GM12891 (cell line): ENCODE results near the gene EYA4.

ENCODE experiments used
- POLR2A ChIP-seq: IDR thresholded peaks from 2 replicates; pipeline ENCODE4 v1.6.1; 2011; ENCODE audit warnings: low read depth, low read length, control low read depth
- POLR2AphosphoS5 ChIP-seq: IDR thresholded peaks from 2 replicates; pipeline ENCODE4 v1.6.1; 2011; ENCODE audit warnings: low read depth, low read length, control low read depth
- SPI1 ChIP-seq: IDR thresholded peaks from 2 replicates; pipeline ENCODE4 v1.6.1; 2011; ENCODE audit warnings: low read depth, low read length, control low read depth
- TAF1 ChIP-seq: IDR thresholded peaks from 2 replicates; pipeline ENCODE4 v1.6.1; 2011; ENCODE audit warnings: low read depth, low read length, control low read depth

DNA sequence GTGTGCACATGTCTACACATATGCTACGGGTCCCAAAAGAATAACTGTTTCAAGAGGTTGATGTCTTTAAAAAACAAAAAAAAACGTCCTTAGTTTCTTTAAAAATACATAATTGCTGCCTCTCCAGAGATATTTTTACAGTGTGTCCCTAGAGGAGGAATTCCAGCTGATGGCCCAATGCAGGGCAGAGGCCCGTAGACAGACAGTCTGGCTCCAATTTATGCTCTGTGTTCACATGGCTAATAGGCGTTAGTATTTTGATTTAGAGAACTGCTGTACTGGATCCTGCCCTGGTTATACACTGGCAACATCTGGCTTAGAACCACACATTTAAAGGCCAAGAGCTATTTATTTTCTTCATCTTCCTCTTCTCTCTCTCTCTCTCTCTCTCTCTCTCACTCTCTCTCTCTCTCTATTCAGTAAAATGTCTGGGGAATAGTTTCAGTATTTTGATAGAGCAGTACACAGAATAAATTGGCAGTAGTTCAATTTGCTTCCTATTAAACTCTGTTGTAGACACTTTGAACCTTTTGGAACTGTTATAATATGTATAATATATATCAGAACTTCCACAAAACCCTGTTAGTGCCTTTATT lies 260.6 kb downstream of the EYA4 start:
- TF ChIP-seq POLR2A: no peak
- no peak for TF ChIP-seq TAF1
- no peak for TF ChIP-seq SPI1
- no peak for TF ChIP-seq POLR2AphosphoS5
